GM21576 (cell line): ENCODE data around the gene DOCK10.

Source experiments
- ATAC-seq: cut with Tn5 transposase; IDR thresholded peaks from one replicate; pipeline ENCODE4 v1.9.1; 2021; ENCODE audit warnings: mild to moderate bottlenecking, moderate library complexity; ENCODE audit not compliant: unreplicated experiment

Gene DOCK10

GRCh38 chr2:224982910-224983711 lies 59.2 kb downstream of the DOCK10 start:
- ATAC-seq, result peak; percentile 63

GRCh38 chr2:224982226-224982625 lies 60.0 kb downstream of the DOCK10 start:
- ATAC-seq, result no peak

GRCh38 chr2:224976629-224977525 lies 65.4 kb downstream of the DOCK10 start:
- no peak for ATAC-seq

GRCh38 chr2:224975761-224976160 lies 66.5 kb downstream of the DOCK10 start:
- no peak for ATAC-seq

GRCh38 chr2:224973112-224974016 lies 68.9 kb downstream of the DOCK10 start:
- no peak for ATAC-seq

GRCh38 chr2:224971214-224971613 lies 71.1 kb downstream of the DOCK10 start:
- peak; percentile 54 for ATAC-seq

- peak; percentile 41 for ATAC-seq
These were observed 72.0 kb downstream of the DOCK10 start for GRCh38 chr2:224970311-224970710.

- peak; percentile 38 for ATAC-seq
These were observed 72.5 kb downstream of the DOCK10 start for GRCh38 chr2:224969633-224970260.

GRCh38 chr2:224969095-224969494 lies 73.2 kb downstream of the DOCK10 start:
- ATAC-seq, result no peak

- ATAC-seq, result no peak
These were observed 74.2 kb downstream of the DOCK10 start for GRCh38 chr2:224968051-224968450.

- ATAC-seq, result no peak
These were observed 75.7 kb downstream of the DOCK10 start for GRCh38 chr2:224966613-224967012.

- no peak for ATAC-seq
These were observed 82.7 kb downstream of the DOCK10 start for GRCh38 chr2:224959556-224959955.

GRCh38 chr2:224958873-224959272 lies 83.4 kb downstream of the DOCK10 start:
- ATAC-seq, result no peak

- ATAC-seq, result no peak
These were observed 83.8 kb downstream of the DOCK10 start for GRCh38 chr2:224958462-224958857.

GRCh38 chr2:224957540-224958461 lies 84.5 kb downstream of the DOCK10 start:
- peak; percentile 88 for ATAC-seq

GRCh38 chr2:224956706-224957105 lies 85.6 kb downstream of the DOCK10 start:
- no peak for ATAC-seq

- ATAC-seq, result no peak
These were observed 87.3 kb downstream of the DOCK10 start for GRCh38 chr2:224954980-224955379.

GRCh38 chr2:224952936-224953657 lies 89.2 kb downstream of the DOCK10 start:
- ATAC-seq, result peak; percentile 68
